T-helper 9 cell (primary cell): Measurements from ENCODE around the gene A2ML1.
"Not testable (repeated sequence)": the region's sequence is repeated elsewhere in the genome, so short reads cannot be mapped to it uniquely, and the experiment has no call there.

ENCODE experiments used
- DNase-seq: peaks from one replicate; pipeline ENCODE4 v3.0.0-alpha.2; 2020

A2ML1 gene

DNA sequence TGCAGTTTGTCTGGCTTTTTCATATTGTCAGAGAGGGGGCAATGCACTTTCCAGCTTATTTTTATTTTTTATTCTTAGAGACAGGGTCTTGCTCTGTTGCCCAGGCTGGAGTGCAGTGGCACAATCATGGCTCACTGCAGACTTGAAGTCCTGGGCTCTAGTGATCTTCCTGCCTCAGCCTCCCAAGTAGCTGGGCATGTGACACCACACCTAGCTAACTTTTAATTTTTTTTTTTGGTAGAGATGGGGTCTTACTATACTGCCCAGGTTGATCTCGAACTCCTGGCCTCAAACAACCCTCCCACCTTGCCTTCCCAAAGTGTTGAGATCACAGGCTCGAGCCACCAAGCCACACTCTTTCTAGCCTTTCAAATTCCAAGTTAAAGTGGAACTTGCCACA lies 3.9 kb upstream of the A2ML1 start:
- no peak for DNase-seq

GRCh38 chr12:8819666-8819980 lies 2.8 kb upstream of the A2ML1 start:
- no peak for DNase-seq

DNA sequence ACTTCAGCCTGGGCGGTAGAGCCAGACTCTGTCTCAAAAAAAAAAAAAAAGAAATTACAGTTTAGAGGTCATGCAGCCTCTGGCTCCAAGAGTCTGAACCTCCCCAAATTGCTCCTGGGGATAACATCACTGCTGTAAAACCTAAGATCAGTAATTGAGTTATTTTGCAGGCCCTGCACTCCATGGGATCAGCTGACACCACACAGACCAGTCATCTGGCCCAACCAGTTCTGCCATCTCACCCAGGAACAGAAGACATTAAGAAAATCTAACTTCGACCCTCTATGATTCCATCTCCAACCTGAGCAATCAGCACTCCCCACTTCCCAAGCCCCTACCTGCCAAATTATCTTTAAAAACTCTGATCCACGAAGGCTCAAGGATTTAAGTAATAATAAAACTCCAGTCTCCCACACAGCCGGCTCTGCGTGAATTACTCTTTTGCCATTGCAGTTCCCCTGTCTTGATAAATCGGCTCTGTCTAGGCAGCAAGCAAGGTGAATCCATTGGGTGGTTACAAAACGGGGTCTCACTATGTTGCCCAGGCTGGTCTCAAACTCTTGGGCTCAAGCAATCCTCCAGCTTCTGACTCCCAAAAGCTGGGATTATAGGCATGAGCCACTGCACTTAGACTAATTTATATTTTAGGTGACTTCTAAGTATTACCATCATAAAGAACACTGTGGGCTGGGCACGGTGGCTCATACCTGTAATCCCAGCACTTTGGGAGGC lies 1.6 kb upstream of the A2ML1 start:
- not testable (repeated sequence) for DNase-seq

- DNase-seq = no peak
Measured at GRCh38 chr12:8821591-8821990, 830 bp upstream of the A2ML1 start.

DNA sequence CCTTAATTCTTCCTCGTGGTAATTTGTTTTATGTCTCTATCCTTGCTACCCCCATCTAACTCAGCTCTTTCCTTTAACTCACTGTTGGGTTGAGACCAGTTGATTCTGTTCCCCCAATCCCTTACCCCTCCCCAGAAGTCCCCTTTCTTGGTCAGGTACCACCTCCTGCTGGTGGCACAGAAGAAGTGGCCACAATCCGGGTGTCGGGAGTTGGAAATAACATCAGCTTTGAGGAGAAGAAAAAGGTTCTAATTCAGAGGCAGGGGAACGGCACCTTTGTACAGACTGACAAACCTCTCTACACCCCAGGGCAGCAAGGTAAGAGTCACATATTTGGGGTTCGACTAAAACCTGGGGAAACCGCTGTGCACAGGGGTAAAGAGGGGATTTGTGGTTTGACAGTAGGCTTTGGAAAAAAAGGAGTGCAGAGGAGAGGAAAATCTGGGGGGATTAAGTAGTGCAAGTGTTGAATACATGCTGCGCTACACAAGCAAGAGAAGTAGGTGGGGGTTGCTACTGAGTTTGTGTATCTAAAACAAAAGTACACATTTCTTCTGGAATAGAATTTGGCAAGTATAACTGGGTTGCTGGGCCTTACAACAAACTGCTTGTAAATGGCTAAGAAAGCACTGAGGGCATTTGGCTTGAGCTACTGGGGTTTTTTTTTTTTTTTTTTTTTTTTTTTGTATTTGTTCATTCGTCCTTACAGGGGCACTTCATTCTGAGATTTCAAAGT lies 1.3 kb downstream of the A2ML1 start:
- no peak for DNase-seq

DNA sequence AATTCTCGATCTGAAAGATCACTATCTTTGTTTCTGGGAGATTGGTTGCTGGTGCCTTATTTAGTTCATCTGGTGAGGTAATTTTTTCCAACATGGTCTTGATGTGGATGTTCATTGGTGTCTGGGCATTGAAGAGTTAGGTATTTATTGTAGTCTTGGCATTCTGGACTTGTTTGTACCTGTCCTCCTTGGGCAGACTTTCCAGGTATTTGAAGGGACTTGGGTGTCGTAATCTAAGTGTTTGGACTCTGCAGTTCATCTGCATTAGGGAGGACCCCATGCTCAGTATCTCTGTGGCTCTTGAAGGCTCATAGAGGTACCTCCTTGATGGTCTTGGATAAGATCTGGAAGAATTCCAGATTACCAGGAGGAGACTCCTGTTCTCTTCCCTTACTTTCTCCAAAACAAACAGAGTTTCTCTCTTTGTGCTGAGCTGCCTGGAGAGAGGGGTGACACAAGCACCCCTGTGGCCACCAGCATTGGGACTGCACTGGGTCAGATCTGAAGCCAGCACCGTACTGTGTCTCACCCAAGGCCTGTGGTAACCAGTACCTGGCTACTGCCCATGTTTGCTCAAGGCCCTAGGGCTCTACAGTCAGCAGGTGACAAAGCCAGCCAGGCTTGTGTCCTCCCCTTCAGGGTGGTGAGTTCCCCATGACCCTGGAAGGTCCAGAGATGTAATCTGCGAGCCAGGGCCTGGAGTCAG lies 5.3 kb downstream of the A2ML1 start:
- DNase-seq = no peak

DNA sequence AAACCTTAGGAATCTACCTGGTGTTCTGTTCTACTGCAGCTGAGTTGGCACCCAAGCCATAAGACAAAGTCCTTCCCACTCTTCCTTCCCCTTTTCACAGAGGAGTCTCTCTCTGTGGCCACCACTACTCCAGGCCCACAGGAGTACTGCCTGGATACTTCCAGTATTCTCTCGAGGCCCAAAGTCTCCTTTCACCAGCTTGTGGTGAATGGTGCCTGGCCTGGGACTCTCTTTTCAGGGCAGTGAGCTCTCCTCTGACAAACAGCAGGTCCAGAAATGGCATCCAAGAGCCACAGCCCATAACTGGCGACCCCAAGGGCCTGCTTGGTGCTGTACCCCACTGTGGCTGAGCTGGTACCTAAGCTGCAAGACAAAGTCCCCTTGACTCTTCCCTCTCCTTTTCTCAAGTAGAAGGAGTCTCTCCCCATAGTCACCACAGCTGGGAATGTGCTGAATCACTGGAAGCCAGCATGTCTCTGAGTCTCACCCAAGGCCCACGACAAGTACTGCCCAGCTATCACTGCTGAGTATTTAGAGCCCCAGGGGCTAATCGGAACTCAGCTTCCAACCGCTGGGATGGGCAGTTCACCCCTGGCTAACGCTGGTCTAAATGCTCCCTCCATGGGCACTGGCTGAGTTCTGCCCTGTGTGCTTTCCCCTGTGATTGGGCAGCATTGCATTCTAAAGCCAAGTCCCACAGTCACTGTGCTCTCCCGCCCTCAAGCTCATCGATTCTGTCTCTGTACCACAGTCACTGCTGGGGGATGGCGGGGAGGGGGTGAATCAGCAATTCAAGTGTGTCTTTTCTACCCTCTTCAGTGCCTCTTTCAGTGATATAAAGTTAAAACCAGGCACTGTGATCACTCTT lies 6.1 kb downstream of the A2ML1 start:
- no peak for DNase-seq

DNA sequence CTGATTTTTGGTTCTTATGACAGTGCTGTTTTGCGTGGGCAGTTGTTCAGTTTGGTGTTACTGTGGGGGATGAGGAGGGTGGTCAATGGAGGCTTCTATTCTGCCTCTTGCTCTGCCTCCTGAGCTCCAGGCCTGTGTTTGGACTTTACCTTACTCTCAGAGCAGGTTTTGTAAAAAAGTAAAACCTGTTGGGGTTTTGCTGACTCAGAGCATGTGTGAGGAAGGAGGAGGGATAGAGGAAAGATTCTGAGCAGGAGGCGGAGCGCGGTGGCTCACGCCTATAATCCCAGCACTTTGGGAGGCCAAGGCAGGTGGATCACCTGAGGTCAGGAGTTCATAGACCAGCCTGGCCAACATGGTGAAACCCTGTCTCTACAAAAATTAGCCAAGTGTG lies 6.7 kb downstream of the A2ML1 start:
- DNase-seq = no peak

GRCh38 chr12:8829621-8830020 lies 7.2 kb downstream of the A2ML1 start:
- no peak for DNase-seq

DNA sequence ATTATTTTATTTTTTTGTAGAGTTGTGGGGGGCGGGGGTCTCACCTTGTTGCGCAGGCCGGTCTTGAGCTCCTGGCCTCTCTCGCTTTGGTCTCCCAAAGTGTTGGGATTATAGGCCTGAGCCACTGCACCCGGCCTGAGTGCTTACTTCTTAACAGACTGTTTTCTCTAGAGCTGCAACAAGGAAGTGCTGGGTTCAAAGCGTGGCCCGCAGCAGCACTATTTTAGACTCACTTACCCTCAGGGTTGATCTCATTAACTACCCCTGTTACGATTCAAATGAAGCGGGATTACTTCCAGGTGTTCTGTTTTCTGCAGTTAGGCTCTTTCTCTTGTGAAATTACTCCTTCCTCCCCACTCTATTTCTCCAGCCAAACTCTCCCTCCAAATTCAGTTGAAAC lies 8.7 kb downstream of the A2ML1 start:
- no peak for DNase-seq

GRCh38 chr12:8832500-8832899 lies 10.1 kb downstream of the A2ML1 start:
- no peak for DNase-seq

DNA sequence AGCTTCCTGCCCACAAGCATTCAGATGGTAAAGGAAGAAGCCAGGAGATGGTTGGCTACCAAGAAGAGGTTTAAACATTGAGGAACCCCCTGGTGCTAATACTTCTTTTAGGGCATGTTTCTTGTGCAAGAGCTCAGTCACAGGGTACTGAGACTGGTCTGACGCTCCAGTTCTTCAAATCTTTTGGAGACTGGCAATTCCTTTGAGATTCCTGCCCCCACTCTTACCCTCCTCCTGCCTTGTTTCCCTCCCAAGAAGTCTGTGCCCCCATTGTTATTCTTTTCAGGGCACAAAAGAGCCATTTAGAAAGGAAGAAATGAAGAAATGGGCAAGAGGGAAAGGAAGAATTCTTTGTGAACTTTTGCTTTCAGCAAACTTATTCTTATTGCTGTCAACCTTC lies 11.8 kb downstream of the A2ML1 start:
- DNase-seq = no peak

- DNase-seq = no peak
Measured at GRCh38 chr12:8837291-8837690, 14.9 kb downstream of the A2ML1 start.

DNA sequence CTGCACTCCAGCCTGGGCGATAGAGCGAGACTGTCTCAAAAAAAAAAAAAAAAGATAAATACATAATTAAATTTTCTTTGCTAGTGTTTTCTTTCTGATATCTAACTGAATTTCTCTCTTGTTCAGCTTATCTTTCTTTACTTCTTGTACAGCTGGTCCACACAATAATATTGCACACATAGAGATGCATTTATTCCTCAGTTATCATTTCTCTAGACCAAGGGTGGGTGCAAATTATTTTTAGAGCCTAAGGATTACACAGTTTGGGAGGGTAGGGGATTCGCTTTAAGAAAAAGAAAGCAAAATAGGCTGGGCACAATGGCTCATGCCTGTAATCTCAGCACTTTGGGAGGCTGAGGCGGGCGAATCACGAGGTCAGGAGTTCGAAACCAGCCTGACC lies 17.9 kb downstream of the A2ML1 start:
- no peak for DNase-seq

DNA sequence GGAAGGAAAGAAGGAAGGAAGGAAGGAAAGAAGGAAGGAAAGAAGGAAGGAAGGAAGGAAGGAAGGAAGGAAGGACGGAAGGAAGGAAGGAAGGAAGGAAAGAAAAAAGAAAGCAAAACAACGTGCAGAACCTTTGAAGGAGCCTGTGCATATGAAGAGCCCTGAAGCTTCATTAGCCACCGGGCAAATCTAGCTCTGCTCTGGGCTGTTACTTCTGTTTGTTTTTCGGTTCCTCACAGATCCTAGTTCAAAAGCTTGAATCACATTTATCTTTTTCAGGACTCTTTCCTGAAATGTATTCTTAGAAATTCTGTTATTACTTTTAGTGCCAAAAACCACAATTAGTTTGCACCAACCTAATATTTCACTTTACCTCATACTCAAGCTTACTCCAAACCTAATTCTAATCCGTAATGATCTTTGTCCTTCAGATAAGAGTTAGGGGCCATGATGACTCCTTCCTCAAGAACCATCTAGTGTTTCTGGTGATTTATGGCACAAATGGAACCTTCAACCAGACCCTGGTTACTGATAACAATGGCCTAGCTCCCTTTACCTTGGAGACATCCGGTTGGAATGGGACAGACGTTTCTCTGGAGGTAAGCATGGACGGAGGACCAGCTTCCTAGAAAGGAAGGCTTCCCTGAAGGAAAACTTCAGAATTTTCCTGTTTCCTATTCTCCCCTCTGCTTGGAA lies 18.7 kb downstream of the A2ML1 start:
- DNase-seq = no peak

DNA sequence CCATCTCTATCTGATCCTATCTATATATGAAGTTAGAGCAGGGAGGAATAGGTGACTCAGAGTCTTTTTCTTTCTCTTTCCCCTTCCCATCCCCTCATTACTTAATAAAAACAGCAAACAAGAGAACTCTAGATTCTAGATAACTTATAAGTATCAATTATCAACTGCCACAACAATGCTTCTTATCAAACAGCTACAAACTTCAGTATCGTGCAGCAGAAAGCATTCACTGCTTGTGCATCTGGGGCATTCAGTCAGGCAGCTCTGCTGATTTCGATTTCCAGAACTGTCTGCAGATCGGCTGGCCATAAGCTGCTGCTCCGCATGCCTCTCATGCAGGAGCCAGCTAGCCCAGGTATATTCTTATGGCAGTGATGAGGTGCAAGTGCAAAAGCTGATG lies 19.4 kb downstream of the A2ML1 start:
- DNase-seq = no peak

DNA sequence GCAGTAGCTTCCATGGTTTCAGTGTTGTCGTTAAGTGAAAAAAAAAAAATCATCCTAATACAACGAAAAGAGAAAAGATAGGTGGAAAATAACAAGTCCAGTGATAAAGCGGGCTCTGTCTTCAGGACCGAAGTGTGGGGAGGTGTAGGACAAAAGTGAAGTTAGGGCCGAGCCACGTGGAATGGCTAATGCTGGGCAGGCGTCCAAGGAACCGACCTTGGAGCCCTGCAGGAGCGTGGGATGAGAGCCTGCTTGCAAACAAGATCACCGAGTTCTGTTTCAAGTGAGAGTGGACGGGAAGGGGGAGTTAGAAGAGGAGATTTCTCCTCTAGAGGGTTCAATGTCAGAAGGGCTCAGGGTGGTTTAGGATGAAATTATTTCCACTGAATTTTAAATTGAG lies 22.2 kb downstream of the A2ML1 start:
- DNase-seq = no peak

DNA sequence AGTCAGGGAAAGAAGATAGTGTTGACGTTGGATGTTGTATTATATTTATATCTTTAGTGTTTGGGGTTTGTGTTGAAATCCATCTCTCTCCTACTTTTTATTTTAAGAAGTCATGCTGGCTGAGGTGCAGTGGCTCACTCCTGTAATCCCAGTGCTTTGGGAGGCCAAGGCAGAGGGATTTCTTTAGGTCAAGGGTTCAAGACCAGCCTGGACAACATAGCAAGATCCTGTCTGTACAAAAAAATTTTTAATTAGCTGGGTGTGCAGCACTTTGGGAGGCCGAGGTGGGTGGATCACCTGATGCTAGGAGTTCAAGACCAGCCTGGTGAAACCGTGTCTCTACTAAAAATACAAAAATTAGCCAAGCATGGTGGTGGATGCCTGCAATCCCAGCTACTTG lies 23.9 kb downstream of the A2ML1 start:
- no peak for DNase-seq

DNA sequence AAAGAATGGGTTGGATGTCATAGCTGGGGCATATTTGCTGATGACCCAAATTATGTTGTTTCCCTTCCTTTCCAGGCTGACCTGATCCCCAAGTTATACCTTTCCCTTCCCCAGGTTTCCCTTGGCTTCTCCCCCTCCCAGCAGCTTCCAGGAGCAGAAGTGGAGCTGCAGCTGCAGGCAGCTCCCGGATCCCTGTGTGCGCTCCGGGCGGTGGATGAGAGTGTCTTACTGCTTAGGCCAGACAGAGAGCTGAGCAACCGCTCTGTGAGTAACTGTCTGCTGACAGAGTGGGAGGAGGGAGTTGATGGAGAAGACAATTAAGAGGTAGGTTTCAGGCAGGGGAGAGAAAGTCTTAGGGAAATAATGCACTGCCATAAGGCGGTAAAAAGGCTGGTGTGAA lies 25.0 kb downstream of the A2ML1 start:
- DNase-seq = no peak

GRCh38 chr12:8849876-8850275 lies 27.5 kb downstream of the A2ML1 start:
- no peak for DNase-seq

- no peak for DNase-seq
Measured at GRCh38 chr12:8852119-8852518, 29.7 kb downstream of the A2ML1 start.

DNA sequence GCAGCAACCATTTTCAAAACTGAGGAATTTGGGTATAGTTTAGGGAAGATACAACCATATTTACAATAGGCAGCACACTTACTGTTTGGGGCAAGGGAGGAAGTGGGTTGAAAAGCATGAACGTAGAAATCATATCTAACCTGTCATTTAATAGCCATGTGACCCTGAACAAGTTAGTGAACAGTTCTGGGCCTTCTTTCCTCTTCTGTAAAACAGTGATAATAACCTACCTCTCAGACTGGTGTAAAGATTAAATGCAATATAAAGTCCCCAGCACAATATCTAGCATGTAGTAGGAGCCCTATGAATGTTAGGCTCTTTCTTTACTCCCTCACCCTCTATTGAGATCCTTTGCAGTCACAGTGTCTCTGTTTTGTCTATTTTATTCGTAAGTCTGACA lies 33.5 kb downstream of the A2ML1 start:
- no peak for DNase-seq

DNA sequence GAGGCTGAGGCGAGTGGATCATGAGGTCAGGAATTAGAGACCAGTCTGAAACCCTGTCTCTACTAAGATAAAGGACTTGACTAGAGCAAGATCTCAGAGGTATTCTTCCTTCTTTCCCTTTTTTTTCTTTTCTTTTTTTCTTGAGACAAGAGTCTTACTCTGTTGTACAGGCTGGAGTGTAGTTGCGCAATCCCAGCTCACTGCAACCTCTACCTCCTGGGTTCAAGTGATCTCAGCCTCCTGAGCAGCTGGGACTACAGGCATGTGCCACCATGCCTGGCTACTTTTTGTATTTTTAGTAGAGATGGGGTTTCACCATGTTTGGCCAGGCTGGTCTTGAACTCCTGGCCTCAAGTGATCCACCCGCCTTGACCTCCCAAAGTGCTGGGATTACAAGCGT lies 37.0 kb downstream of the A2ML1 start:
- not testable (repeated sequence) for DNase-seq
